Thymus (tissue), 11 donors: ENCODE measurements around the gene NCSTN. TPM values are rescaled to one million over a fixed set of nuclear protein-coding genes. Genes with fewer than 3 reads are reported as not detected.

ENCODE experiments used
- DNase-seq, 9 donors: peaks; one replicate each; pipeline ENCODE4 v3.0.0-alpha.2; 2013; ENCODE audit warnings: low spot score in 9 of 9, low read depth in 6 of 9, missing footprints in 1 of 9
- H3K27ac ChIP-seq, 2 donors: one replicate each; pipeline ENCODE4 v1.5.1; 2013; ENCODE audit warnings: control low read depth in 1 of 2, low read depth in 1 of 2, low read length in 1 of 2, mild to moderate bottlenecking in 1 of 2, moderate library complexity in 1 of 2
- H3K27me3 ChIP-seq, 2 donors: one replicate each; pipeline ENCODE4 v1.5.1; 2013; ENCODE audit warnings: low read length in 1 of 2; ENCODE audit not compliant: control insufficient read depth in 2 of 2, insufficient read depth in 1 of 2
- H3K36me3 ChIP-seq, 2 donors: one replicate each; pipeline ENCODE4 v1.5.1; 2013; ENCODE audit warnings: low read length in 1 of 2, mild to moderate bottlenecking in 1 of 2, moderate library complexity in 1 of 2; ENCODE audit not compliant: control insufficient read depth in 2 of 2, insufficient read depth in 2 of 2
- H3K4me1 ChIP-seq, 2 donors: one replicate each; pipeline ENCODE4 v1.5.1; 2013; ENCODE audit warnings: low read length in 2 of 2; ENCODE audit not compliant: control insufficient read depth in 2 of 2, insufficient read depth in 2 of 2
- H3K4me3 ChIP-seq, 2 donors: one replicate each; pipeline ENCODE4 v1.5.1; 2013; ENCODE audit warnings: low read length in 2 of 2, control low read depth in 1 of 2, mild to moderate bottlenecking in 1 of 2
- H3K9me3 ChIP-seq, 2 donors: one replicate each; pipeline ENCODE4 v1.5.1; 2013; ENCODE audit warnings: low read length in 1 of 2, mild to moderate bottlenecking in 1 of 2; ENCODE audit not compliant: control insufficient read depth in 2 of 2, insufficient read depth in 1 of 2
- WGBS: extraction: QIAGEN DNeasy Blood & Tissue Kit; methylation state at CpG from one replicate; pipeline ENCODE4 v1.1.7; 2013; 5-methylcytosine and 5-hydroxymethylcytosine counted together
- polyA plus RNA-seq: library from polyadenylated mRNA; stranded (reverse); fragments of 200-250 nt; gene quantifications from one replicate; pipeline ENCODE4 v1.2.3, GENCODE V29; 2013
- total RNA-seq: library from RNA; stranded (reverse); fragments of 120-200 nt; gene quantifications from one replicate; pipeline ENCODE4 v1.2.4, GENCODE V29; 2013
- donor health status: healthy.

NCSTN gene
- total and polyA plus RNA-seq, 2 donors: 22.2 to 40.0 TPM

GRCh38 chr1:160363951-160364735 is 21.0 kb downstream of the NCSTN start:
- no peak for DNase-seq
- no peaks in the 10 kb centered on the region for H3K4me1 ChIP-seq
- H3K4me3 ChIP-seq: no peak overlapping the region
- peaks cover 11 to 16% of the 10 kb centered on the region in 2 donors for H3K36me3 ChIP-seq
- H3K27ac ChIP-seq: no peak overlapping the region
- H3K27me3 ChIP-seq: peaks cover 0 to 3% of the 10 kb centered on the region in 2 donors
- no peaks in the 10 kb centered on the region for H3K9me3 ChIP-seq
- WGBS: 86% methylated on average over 12 of the region's 12 CpGs

- DNase-seq: no peak
- no peak overlapping the region for H3K4me3 ChIP-seq
- H3K27me3 ChIP-seq: peaks cover 0 to 3% of the 10 kb centered on the region in 2 donors
- no peaks in the 10 kb centered on the region for H3K9me3 ChIP-seq
- H3K4me1 ChIP-seq: no peaks in the 10 kb centered on the region
- WGBS: 81% methylated on average over 1 of the region's 1 CpG
- peaks cover 2 to 6% of the 10 kb centered on the region in 2 donors for H3K36me3 ChIP-seq
- no peak overlapping the region for H3K27ac ChIP-seq
Measured at GRCh38 chr1:160365325-160365724, 22.1 kb downstream of the NCSTN start.

GRCh38 chr1:160366731-160367515 is 23.7 kb downstream of the NCSTN start, which contains the start of gene NHLH1:
NHLH1 (plus strand) TSS chr1:160367071; CDS start chr1:160370732, 3,661 bp downstream.
- DNase-seq: no peak
- H3K27ac ChIP-seq: peak within 1 kb of the TSS in 1 of 2 donors; percentile 13
- WGBS: 94% methylated on average over 15 of the region's 15 CpGs
- H3K9me3 ChIP-seq: no peaks in the 10 kb centered on the region
- no peaks in the 10 kb centered on the region for H3K4me1 ChIP-seq
- H3K27me3 ChIP-seq: peaks cover 0 to 3% of the 10 kb centered on the region in 2 donors
- H3K4me3 ChIP-seq: no peak within 1 kb of the TSS
- H3K36me3 ChIP-seq: no peaks in the 10 kb centered on the region

- Histone ChIP-seq H3K4me3 (no peak overlapping the region), H3K27me3 (peaks cover 0 to 3% of the 10 kb centered on the region in 2 donors), H3K9me3 (no peaks in the 10 kb centered on the region), H3K36me3 (no peaks in the 10 kb centered on the region), H3K4me1 (no peaks in the 10 kb centered on the region), H3K27ac (no peak overlapping the region)
- DNase-seq: no peak
- WGBS: 59% methylated on average over 4 of the region's 4 CpGs
Measured at GRCh38 chr1:160367516-160367900, 24.3 kb downstream of the NCSTN start.

GRCh38 chr1:160367934-160368923 is 25.0 kb downstream of the NCSTN start:
- no peak for DNase-seq
- Histone ChIP-seq H3K4me1 (no peaks in the 10 kb centered on the region), H3K27ac (no peak overlapping the region), H3K4me3 (no peak overlapping the region), H3K9me3 (no peaks in the 10 kb centered on the region), H3K36me3 (no peaks in the 10 kb centered on the region), H3K27me3 (peaks cover 0 to 3% of the 10 kb centered on the region in 2 donors)
- whole genome bisulfite sequencing: 93% methylated on average over 4 of the region's 4 CpGs

GRCh38 chr1:160369087-160369486 is 25.9 kb downstream of the NCSTN start:
- 76% methylated on average over 1 of the region's 1 CpG for WGBS
- Histone ChIP-seq H3K27me3 (peaks cover 0 to 3% of the 10 kb centered on the region in 2 donors), H3K4me1 (no peaks in the 10 kb centered on the region), H3K27ac (no peak overlapping the region), H3K36me3 (no peaks in the 10 kb centered on the region), H3K9me3 (no peaks in the 10 kb centered on the region), H3K4me3 (no peak overlapping the region)
- DNase-seq: no peak

- Histone ChIP-seq H3K4me1 (peaks cover 0 to 10% of the 10 kb centered on the region in 2 donors), H3K27me3 (peaks cover 0 to 3% of the 10 kb centered on the region in 2 donors), H3K36me3 (no peaks in the 10 kb centered on the region), H3K9me3 (no peaks in the 10 kb centered on the region), H3K27ac (no peak overlapping the region), H3K4me3 (no peak overlapping the region)
- WGBS: 92% methylated on average over 42 of the region's 42 CpGs
- DNase-seq: no peak
Measured at GRCh38 chr1:160370561-160371345, 27.6 kb downstream of the NCSTN start.

GRCh38 chr1:160371346-160371631 is 28.1 kb downstream of the NCSTN start:
- Histone ChIP-seq H3K27ac (no peak overlapping the region), H3K27me3 (peaks cover 0 to 3% of the 10 kb centered on the region in 2 donors), H3K9me3 (no peaks in the 10 kb centered on the region), H3K4me3 (no peak overlapping the region), H3K36me3 (no peaks in the 10 kb centered on the region), H3K4me1 (peaks cover 5 to 16% of the 10 kb centered on the region in 2 donors)
- no peak for DNase-seq
